GM18858 (cell line): ENCODE results near the gene TRPC4.
"Not testable (repeated sequence)": the region's sequence is repeated elsewhere in the genome, so short reads cannot be mapped to it uniquely, and the experiment has no call there.

ENCODE experiments used
- ATAC-seq: cut with Tn5 transposase; IDR thresholded peaks from one replicate; pipeline ENCODE4 v1.9.1; 2021; ENCODE audit not compliant: unreplicated experiment

The TRPC4 gene

GRCh38 chr13:37833411-37833810 is 36.2 kb downstream of the TRPC4 start:
- ATAC-seq, result no peak

- no peak for ATAC-seq
Measured at GRCh38 chr13:37816276-37816675, 53.3 kb downstream of the TRPC4 start.

DNA sequence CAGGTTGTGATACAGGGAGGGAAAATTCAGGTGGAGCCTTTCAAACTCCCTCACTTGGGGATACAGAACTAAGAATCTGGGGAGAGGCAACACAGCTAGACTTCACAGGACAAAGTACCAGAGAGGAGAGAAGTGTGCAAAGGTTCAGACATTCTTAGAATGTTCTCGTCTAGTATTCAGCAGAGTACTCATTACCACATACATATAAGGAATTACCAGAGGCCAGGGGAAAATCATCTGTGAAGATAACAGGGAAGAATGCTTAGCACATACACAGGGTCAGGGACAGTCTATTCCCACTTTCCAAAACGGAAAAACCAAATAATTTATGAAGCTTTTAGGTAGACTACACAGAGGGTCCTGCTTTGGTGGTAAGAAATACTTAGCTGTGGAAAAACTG is 58.1 kb downstream of the TRPC4 start:
- ATAC-seq, result no peak

GRCh38 chr13:37806666-37807065 is 62.9 kb downstream of the TRPC4 start:
- ATAC-seq, result no peak

GRCh38 chr13:37797631-37798030 is 71.9 kb downstream of the TRPC4 start:
- ATAC-seq, result no peak

- not testable (repeated sequence) for ATAC-seq
Measured at GRCh38 chr13:37796795-37797194, 72.8 kb downstream of the TRPC4 start.

GRCh38 chr13:37795326-37795725 is 74.2 kb downstream of the TRPC4 start:
- ATAC-seq, result no peak

- ATAC-seq, result no peak
Measured at GRCh38 chr13:37791699-37792098, 77.9 kb downstream of the TRPC4 start.

DNA sequence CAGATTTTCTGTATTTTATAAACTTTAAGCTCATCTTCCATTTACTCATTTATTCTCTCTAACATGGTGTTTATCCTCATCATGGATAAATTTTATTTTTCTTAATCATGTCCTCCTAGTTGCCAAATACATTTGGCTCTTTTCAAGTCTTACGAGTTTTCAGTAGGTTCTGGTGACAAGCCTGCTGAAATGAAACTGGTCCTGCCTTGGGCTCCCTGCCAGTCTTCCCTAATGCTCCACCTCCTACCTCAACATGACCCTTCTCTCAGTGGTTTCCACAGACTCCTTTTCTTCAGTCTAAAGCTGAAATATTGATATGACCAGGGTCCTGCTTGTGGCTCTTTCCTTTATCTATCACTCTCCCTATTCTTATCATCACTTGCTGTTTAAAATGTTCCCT is 81.2 kb downstream of the TRPC4 start:
- no peak for ATAC-seq

GRCh38 chr13:37777676-37778075 is 91.9 kb downstream of the TRPC4 start:
- no peak for ATAC-seq

- ATAC-seq, result no peak
Measured at GRCh38 chr13:37775871-37776270, 93.7 kb downstream of the TRPC4 start.

DNA sequence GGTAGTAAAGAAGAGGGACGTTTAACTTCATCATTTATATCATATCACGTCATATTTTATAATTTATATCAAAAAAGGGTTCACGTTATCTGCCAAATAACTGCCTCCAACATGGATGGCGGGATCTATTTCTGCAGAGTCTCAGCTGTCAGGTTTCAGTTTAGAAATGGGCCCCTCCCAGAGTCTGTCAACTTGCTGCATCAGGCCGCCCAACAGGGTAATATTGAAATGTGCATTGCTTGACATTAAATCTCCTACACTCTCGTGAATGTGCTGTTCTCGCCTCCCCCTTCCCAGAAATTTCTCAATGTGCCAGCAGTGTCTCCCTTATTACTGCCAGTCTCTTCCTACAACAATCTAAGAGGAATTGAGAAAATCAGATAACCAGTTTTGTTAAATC is 96.9 kb downstream of the TRPC4 start:
- ATAC-seq, result no peak

DNA sequence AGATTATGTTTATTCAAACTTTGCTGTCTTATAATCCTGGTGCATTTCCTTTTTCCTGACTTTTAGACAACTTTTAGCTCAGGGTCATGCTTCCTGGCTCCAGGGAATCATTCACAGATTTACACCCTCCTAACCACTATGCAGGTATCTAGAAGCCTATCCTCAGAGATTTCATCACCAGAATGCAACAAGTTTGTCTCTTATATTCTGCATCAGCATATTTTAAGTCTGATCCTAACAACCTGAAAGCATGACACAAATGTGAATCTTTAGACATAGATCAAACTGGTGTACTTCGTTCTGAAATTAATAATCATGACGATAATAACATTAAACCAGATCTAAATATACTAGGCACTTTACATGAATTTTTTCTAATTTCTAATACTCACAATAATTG is 100.0 kb downstream of the TRPC4 start:
- ATAC-seq, result no peak

- no peak for ATAC-seq
Measured at GRCh38 chr13:37769078-37769477, 100.5 kb downstream of the TRPC4 start.

DNA sequence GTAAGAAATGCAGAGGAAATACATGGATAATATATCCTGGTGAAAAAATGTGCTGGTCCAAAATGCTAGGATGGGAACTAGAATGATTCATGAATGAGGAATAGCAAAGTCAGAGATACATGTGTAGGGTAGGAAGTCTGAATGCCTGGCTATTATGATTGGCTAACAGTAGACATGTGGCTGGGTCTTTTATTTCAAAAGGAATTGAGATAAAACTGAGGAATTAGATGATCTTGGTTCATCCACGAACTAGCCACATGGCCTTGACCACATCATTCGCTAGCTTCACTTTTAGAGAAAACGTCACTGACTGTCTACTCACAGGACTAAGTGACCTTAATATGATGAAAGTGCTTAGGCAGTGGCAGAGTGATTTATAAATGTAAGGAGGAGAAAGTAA is 103.1 kb downstream of the TRPC4 start:
- ATAC-seq, result no peak

GRCh38 chr13:37755349-37755748 is 114.2 kb downstream of the TRPC4 start:
- no peak for ATAC-seq

- ATAC-seq, result no peak
Measured at GRCh38 chr13:37753776-37754175, 115.8 kb downstream of the TRPC4 start.

- ATAC-seq, result no peak
Measured at GRCh38 chr13:37752146-37752545, 117.4 kb downstream of the TRPC4 start.

DNA sequence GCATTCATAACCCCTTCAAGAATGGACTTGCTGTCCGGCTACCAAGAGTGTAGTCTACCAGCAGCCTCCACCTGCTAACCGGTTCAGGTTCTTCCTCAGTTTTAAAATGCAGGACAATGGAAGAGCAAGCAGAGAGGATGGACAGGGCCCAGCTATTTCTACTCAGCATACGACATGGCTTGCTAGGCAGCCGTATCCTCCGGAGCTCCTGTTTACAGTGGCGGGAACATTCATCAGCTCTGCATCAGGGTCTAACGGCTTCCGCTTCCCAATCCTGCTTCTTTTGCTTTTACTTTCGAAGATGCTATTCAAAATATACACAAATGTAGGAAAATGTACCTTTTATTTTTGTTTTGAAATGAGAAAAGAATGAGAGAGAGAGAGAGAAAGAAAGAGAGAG is 118.5 kb downstream of the TRPC4 start:
- ATAC-seq, result no peak

DNA sequence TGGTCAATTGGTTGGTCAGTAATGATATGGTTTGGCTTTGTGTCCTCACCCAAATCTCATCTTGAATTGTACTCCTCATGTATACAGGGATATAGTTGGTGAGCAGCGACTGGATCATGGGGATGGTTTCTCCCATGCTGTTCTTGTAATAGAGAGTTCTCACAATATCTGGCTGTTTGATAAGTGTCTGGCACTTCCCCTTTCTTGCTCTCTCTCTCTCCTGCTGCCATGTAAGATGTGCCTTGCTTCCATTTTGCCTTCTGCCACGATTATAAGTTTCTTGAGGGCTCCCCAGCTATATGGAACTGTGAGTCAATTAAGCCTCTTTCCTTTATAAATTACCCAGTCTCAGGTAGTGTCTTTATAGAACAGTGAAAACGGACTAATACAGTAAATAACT is 120.7 kb downstream of the TRPC4 start:
- ATAC-seq, result no peak

GRCh38 chr13:37747071-37747612 is 122.4 kb downstream of the TRPC4 start:
- no peak for ATAC-seq

DNA sequence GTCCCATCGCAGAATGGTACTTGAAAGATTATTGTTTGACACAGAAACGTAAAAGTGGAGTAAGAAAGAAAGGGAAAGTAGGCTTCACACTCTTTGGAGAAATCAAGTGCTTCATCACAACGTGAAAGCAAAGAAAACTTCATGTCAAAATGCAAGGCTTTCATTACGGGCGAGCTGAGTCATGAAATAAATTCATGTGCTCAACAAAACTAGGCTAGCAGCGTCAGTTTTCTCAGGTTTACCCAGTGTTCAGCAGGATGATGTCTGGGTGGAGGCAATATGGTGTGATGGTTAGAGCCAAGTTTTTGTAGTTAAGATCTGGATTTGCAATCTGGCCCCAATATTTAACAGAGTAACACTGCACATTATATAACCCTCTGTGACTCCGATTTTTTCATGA is 128.0 kb downstream of the TRPC4 start:
- ATAC-seq, result no peak

DNA sequence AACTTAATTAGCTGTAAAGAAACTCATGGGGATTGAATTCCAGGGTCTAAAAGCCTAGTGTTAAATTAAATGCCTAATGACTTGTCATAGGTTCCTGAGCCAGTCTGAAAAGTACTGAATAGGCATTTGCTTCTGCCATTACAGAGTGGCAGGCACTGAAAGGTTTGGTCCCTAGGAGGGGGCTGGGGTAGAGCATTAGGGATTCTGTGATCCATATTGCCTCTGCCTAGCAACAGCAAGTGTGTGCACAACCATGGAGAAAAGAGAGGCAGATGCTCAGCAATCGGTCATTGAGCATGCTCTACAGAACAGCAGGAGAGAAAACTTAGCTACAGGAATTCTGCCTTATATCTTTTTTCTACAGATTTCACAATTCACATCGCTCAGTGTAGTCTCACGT is 133.5 kb downstream of the TRPC4 start:
- no peak for ATAC-seq

DNA sequence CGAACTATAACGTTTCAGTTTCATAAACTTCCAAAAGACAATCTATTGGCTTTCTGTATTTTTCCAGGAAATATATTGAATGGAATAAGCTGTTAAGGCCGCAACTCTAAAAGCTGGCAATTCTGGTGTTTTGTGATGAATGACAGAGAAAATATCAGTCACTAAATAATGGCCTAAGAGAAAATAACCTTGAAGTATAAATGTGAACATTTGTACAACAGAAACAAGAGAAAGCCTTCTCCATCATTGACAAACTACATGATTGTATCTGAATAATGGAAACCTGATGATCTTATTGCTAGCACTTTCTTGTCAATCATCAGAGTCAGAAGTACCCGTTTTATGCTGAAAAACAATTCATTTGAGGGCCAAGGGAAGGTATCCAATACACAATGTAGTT is 134.3 kb downstream of the TRPC4 start:
- no peak for ATAC-seq
